ENCODE measurements around the gene ATF7. TPM values are rescaled to one million over a fixed set of nuclear protein-coding genes. Genes with fewer than 3 reads are reported as not detected.
"Not testable (repeated sequence)": the region's sequence is repeated elsewhere in the genome, so short reads cannot be mapped to it uniquely, and the experiment has no call there.

The ATF7 gene
- total RNA-seq, 1 experiment from 2014 or later = 8.3 TPM

DNA sequence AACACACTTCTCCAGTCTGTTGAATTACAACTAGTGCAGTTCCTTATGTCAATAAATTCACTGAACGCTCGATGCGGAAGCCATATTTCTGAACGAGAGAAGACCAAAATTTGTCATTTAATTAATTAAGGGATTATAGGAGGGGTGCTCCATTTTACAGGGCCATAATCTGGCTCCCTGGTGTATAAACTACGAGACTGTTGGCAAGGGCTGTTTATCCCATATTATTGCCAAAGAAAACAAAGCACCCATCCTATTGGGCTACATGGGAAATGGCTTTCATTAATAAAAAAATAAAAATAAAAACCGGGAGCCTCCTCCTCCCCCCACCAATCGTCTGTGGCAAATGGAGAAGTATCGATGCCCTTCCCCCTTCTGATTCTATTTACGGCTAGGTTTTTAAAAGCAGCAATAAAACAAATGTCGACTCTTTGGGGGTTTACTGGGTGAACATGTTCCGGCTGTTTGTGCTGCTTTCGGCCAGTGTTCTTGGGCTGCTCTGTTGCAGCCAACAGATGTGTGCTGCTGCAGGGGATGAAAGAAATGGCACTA lies 24.8 kb downstream of the ATF7 start:
- no peaks in the 10 kb centered on the region for H3K9me3 ChIP-seq (replicated peaks)
- no peak overlapping the region for H3K4me3 ChIP-seq
- no peak for DNase-seq (ENCODE audit: low read depth in 1 of 2, low spot score in 2 of 2)
- H3K27ac ChIP-seq = no peak overlapping the region
- H3K27me3 ChIP-seq (replicated peaks) = no peaks in the 10 kb centered on the region
- H3K36me3 ChIP-seq = no peaks in the 10 kb centered on the region; the same call in 1 of the 2 replicates
- H3K4me1 ChIP-seq (replicated peaks) = 0 out of 2 replicates have a peak, but pooled peaks cover 3% of the 10 kb centered on the region

DNA sequence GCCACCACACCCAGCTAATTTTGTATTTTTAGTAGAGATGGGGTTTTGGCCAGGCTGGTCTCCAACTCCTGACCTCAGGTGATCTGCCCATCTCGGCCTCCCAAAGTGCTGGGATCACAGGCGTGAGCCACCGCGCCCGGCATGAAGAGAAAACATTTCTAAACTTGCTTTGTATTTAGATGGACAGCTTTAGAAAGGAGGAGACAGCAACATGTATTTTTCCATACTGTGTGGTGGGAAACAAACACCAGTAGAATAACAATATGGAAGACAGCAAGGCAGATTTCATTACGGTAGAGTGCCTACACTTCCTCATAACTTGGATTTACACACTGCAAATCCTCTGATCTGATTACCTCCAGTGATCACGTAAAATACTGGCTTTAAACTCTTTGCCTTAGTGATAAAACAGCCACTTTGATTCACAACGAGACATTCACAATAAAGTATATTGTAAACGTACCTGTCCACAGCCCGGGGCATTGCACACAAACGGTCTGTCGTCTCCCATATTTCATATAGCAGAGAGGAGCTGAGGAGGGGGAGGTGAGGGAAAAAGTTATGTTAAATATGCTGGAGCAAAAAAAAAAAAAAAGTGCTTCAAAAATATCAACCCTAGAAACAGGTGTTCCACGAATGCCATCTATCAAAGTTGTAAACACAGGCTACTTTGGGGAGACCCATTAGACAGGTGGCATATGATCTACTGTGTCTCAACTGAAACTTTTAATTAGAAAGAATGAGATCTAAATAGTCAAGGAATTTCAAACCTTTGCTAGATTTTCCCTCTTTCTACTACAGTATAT lies 25.5 kb downstream of the ATF7 start:
- DNase-seq (ENCODE audit: low read depth in 1 of 2, low spot score in 2 of 2) = no peak
- no peak overlapping the region for H3K27ac ChIP-seq
- no peaks in the 10 kb centered on the region for H3K9me3 ChIP-seq (replicated peaks)
- no peaks in the 10 kb centered on the region; the same call in 1 of the 2 replicates for H3K36me3 ChIP-seq
- no peak overlapping the region for H3K4me3 ChIP-seq
- H3K27me3 ChIP-seq (replicated peaks) = no peaks in the 10 kb centered on the region
- H3K4me1 ChIP-seq (replicated peaks) = 0 out of 2 replicates have a peak, but pooled peaks cover 3% of the 10 kb centered on the region

DNA sequence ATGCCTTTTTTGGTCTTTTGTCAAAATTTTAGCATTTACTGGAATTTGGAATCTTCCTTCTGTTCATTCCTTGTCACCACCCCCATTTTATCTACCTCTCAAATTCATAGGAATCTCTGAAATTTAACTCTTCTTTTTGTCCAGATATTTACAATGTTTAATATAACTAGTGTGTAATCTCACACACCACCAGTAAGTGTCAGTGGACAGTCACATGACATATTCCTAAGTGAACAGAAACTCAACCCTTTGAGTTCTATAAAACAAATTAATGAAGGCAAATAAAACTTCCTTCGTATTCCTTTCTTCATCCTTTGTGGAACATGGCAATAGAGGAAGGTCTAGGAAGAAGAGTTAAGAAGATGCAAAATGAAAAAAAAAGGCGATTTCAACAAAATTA lies 26.6 kb downstream of the ATF7 start:
- no peak for DNase-seq (ENCODE audit: low read depth in 1 of 2, low spot score in 2 of 2)

DNA sequence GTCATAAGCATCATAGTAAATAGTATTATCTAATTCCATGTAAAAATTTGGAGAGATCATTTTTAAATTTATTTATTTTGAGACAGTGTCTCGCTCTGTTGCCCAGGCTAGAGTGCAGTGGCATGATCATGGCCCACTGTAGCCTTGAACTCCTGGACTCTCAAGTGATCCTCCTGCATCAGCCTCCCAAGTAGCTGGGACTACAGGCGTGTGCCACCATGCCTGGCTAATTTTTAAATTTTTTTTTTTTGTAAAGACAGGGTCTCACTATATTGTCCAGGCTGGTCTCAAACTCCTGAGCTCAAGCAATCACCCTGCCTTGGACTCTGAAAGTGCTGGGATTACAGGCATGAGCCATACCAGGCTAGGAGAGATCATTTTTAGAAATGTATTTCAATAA lies 27.2 kb downstream of the ATF7 start:
- not testable (repeated sequence) for H3K9me3 ChIP-seq (replicated peaks); H3K4me3 ChIP-seq; H3K4me1 ChIP-seq (replicated peaks); H3K27ac ChIP-seq; DNase-seq (ENCODE audit: low read depth in 1 of 2, low spot score in 2 of 2); H3K27me3 ChIP-seq (replicated peaks); H3K36me3 ChIP-seq

More for the DNA sequence above, 26.6 kb downstream of the ATF7 start:
- Histone ChIP-seq H3K9me3 (replicated peaks) (no peaks in the 10 kb centered on the region), H3K4me1 (replicated peaks) (0 out of 2 replicates have a peak, but pooled peaks cover 3% of the 10 kb centered on the region), H3K4me3 (no peak overlapping the region), H3K27me3 (replicated peaks) (no peaks in the 10 kb centered on the region), H3K27ac (no peak overlapping the region), H3K36me3 (no peaks in the 10 kb centered on the region; the same call in 1 of the 2 replicates)

DNA sequence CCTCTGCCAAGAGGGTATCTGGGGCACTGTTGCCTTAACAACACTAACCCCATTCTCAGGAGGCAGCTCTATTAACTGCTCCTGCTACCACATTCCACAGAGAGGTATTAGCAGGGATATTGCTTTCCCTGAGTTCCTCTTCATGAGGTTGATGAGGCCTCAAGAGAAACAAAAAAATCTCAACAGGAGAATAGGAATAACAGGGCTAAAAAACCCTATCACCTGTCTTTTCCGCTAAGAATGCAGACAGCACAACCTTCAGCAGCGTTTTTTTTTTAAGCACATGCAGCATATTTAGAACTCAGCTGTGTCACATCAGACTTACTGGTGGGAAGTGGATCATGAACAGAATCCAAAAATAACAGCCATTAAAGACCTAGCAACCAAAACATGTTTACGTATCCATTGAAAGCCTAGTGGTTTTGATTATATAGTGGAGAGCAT lies 29.2 kb downstream of the ATF7 start:
- no peaks in the 10 kb centered on the region; the same call in 1 of the 2 replicates for H3K36me3 ChIP-seq
- no peak for DNase-seq (ENCODE audit: low read depth in 1 of 2, low spot score in 2 of 2)
- no peaks in the 10 kb centered on the region for H3K27me3 ChIP-seq (replicated peaks)
- H3K9me3 ChIP-seq (replicated peaks) = no peaks in the 10 kb centered on the region
- no peak overlapping the region for H3K4me3 ChIP-seq
- peaks cover 6% of the 10 kb centered on the region; the same call in 1 of the 2 replicates for H3K4me1 ChIP-seq (replicated peaks)
- no peak overlapping the region for H3K27ac ChIP-seq

DNA sequence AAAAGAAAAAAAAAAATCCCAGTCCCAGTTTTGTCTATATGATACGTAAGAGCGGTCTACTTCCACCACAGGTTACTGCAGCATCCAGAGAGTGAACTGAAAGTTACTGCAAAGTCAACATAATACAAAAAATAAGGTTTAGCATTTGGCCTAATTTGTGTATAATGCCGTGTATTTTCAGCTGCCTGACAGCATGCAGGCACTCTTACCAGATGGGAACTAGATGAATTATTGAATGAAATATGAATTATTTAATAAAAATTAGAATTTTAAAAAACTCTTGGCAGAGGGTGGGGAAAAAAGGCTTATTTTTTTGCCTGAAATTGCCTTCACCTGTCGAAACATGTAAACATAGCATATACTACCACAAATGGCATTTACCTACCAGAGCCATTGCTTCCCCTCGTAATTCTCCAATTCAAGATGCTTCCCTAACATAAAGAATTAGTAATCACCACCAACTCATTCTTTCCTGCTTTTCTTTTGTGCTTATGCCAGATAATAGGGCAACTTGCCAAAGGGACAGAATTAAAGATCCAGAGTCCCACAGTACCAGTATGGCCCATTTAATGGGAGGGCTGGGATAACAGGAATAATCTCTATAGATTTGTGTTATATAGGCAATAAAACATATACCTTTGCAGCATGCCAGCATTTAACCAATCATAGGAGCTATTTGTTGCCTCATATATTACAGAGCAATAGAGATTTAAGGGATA lies 31.1 kb downstream of the ATF7 start:
- no peak for DNase-seq (ENCODE audit: low read depth in 1 of 2, low spot score in 2 of 2)
- no peak overlapping the region for H3K27ac ChIP-seq
- peaks cover 13% of the 10 kb centered on the region; the same call in 1 of the 2 replicates for H3K4me1 ChIP-seq (replicated peaks)
- H3K36me3 ChIP-seq = no peaks in the 10 kb centered on the region
- H3K27me3 ChIP-seq (replicated peaks) = no peaks in the 10 kb centered on the region
- no peak overlapping the region for H3K4me3 ChIP-seq
- H3K9me3 ChIP-seq (replicated peaks) = no peaks in the 10 kb centered on the region

DNA sequence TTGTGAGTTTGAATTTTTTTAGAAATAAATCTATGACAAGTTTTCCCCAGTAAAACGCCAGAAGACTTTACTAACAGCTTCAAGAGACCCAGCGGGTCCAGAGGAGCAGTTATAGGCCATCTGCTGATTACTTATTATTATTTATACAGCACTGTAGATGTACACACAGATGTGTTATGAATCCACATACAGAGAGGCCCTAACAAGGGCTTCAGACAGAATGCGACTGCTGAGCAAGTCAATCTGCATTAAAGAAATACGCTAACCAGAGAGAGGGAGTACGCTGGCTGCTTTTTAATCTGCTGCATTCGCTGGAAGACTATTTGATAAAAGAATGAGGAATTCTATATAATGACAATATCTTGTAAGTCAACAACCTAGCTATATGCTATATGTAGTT lies 32.5 kb downstream of the ATF7 start:
- Histone ChIP-seq H3K4me3 (no peak overlapping the region), H3K36me3 (no peaks in the 10 kb centered on the region), H3K9me3 (replicated peaks) (no peaks in the 10 kb centered on the region), H3K27ac (no peak overlapping the region), H3K27me3 (replicated peaks) (no peaks in the 10 kb centered on the region), H3K4me1 (replicated peaks) (peaks cover 13% of the 10 kb centered on the region; the same call in 1 of the 2 replicates)
- DNase-seq (ENCODE audit: low read depth in 1 of 2, low spot score in 2 of 2) = no peak

DNA sequence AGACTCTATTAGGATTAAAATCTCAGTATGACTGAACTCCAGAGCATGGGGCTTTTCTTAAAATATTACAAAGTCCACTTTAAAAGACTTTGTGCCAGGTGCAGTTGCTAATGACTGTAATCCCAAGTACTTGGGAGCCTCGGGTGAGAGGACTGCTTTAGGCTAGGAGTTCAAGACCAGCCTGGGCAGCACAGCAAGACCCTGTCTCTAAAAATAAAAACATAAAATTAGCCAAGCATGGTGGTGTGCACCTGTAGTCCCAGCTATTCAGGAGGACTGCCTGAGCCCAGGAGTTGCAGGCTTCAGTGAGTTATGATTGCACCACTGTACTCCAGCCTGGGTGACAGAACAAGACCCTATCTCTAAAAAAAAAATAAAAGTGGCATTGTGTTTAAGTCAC lies 33.2 kb downstream of the ATF7 start:
- H3K27me3 ChIP-seq (replicated peaks) = no peaks in the 10 kb centered on the region
- H3K4me1 ChIP-seq (replicated peaks) = peaks cover 13% of the 10 kb centered on the region; the same call in 1 of the 2 replicates

DNA sequence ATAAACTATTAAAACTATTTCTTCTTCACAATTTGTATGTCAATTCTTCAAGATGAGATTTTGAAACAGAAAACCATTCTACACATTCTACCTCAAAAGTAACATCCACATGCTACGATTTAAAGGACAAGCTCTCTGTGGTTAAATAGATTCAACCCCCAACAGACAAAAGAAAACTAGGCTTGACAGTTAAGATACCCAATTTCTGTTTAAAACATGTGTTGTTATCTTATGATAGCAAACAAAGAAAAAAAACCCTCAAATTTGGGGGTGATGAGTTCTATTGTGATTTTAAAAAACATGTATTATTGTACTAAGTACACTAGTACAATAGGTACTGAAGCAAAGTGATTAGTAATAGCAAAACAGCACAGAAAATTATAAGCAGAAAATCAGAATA lies 33.8 kb downstream of the ATF7 start:
- no peak for DNase-seq (ENCODE audit: low read depth in 1 of 2, low spot score in 2 of 2)
- Histone ChIP-seq H3K4me1 (replicated peaks) (peaks cover 13% of the 10 kb centered on the region; the same call in 1 of the 2 replicates), H3K4me3 (no peak overlapping the region), H3K9me3 (replicated peaks) (no peaks in the 10 kb centered on the region), H3K36me3 (no peaks in the 10 kb centered on the region), H3K27ac (no peak overlapping the region), H3K27me3 (replicated peaks) (no peaks in the 10 kb centered on the region)

More for the DNA sequence above, 33.2 kb downstream of the ATF7 start:
- no peak overlapping the region for H3K4me3 ChIP-seq
- H3K9me3 ChIP-seq (replicated peaks) = no peaks in the 10 kb centered on the region
- no peak overlapping the region for H3K27ac ChIP-seq
- no peaks in the 10 kb centered on the region for H3K36me3 ChIP-seq
- no peak for DNase-seq (ENCODE audit: low read depth in 1 of 2, low spot score in 2 of 2)

DNA sequence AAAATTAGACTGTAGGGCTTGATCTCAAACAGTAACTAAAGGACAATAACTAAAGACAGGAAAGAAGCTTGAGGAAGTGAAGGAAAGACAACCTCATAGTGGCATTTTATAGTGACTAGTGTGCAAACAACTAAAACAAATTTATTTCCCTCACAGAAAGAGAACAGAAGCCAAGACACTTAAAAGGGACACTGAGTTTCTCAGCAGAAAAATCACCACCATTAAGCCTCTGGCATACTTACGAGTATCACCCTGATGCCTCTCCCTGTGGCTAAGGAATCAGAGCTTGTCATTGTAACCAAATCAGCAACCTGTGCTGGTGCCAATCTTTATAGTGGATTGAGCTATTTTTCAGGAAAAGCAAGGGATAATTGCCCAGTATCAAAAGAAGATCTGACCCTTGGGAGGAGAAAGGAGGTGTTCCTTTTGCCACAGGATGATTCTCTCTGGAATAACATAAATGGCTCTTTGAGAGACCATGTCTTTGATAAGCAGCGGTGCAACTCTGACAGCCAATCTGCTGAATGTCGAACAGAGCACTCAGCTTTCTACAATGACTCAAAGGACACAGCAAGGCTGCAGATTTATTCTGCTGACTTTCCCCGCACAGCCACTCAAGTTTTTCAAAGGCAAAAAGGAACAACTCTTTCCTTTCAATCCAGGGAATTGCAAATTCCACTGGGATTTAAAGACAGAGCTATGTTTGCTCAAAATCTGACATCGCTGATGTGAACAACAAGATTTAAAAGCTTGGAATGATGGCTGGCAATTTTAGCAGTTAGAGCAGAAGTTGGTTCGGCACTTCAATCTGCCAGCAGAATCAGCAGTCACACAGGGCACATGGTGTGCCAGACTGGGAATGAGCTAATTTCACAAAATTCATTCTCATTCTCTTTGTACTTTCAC lies 34.6 kb downstream of the ATF7 start:
- no peaks in the 10 kb centered on the region for H3K9me3 ChIP-seq (replicated peaks)
- H3K36me3 ChIP-seq = no peaks in the 10 kb centered on the region
- H3K4me1 ChIP-seq (replicated peaks) = peaks cover 11% of the 10 kb centered on the region; the same call in 1 of the 2 replicates
- H3K4me3 ChIP-seq = no peak overlapping the region
- DNase-seq (ENCODE audit: low read depth in 1 of 2, low spot score in 2 of 2) = no peak
- no peak overlapping the region; the same call in 1 of the 2 replicates for H3K27ac ChIP-seq
- no peaks in the 10 kb centered on the region for H3K27me3 ChIP-seq (replicated peaks)

DNA sequence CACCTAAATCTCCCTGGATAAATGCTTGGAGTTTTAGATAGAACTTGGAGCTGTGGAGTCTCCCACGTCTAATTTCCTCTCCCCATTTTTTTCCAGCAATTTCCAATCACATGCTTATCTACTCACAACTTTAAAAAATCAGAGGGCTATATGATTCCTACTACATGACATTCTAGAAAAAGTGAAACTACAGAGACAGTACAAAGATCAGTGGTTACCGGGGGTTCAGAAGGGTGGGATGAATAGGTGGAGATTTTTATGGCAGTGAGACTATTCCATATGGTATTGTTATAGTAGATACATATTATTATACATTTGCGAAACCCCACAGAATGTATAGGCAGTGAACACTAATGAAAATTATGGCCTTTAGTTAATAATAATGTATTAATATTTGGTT lies 35.5 kb downstream of the ATF7 start:
- Histone ChIP-seq H3K9me3 (replicated peaks) (no peaks in the 10 kb centered on the region), H3K27ac (no peak overlapping the region), H3K27me3 (replicated peaks) (no peaks in the 10 kb centered on the region), H3K36me3 (no peaks in the 10 kb centered on the region), H3K4me1 (replicated peaks) (peaks cover 11% of the 10 kb centered on the region; the same call in 1 of the 2 replicates), H3K4me3 (no peak overlapping the region)
- no peak for DNase-seq (ENCODE audit: low read depth in 1 of 2, low spot score in 2 of 2)

DNA sequence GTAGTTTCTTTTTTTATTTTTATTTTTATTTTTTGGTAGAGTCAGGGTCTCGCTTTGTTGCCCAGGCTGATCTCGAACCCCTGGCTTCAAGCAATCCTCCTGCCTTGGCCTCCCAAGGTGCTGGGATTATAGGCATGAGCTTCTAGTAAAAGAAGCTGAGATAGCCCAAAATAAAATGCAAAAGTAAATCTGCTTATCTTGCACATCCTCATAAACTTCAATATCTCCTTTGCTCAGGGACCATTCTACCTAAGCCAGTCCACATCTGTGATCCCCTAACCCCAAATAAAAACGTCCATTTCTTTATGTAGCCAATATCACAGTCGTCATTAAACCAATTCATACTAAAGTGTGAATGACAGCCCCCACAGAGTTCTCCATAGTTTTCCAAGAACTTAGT lies 36.3 kb downstream of the ATF7 start:
- H3K36me3 ChIP-seq = no peaks in the 10 kb centered on the region
- DNase-seq (ENCODE audit: low read depth in 1 of 2, low spot score in 2 of 2) = no peak
- peaks cover 11% of the 10 kb centered on the region; the same call in 1 of the 2 replicates for H3K4me1 ChIP-seq (replicated peaks)
- no peaks in the 10 kb centered on the region for H3K9me3 ChIP-seq (replicated peaks)
- H3K27me3 ChIP-seq (replicated peaks) = no peaks in the 10 kb centered on the region
- H3K27ac ChIP-seq = no peak overlapping the region
- no peak overlapping the region for H3K4me3 ChIP-seq

DNA sequence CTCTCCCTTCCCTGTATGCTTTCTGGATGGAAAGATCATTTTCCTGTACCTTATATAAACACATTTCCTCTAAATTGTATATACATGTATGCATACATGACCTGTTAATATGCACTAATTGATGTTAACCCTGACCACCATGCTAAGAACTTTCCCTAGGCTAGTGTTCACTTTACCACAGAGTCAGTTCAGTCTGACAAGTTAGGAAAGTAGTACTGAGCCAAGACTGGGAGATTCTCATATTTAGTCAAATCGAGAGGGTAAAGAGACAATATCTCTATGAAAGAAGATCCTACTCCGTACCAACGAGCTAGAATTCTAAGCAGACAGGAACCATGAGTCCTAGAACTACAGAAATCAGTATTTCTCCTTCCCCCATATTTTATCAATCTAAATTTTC lies 36.8 kb downstream of the ATF7 start:
- H3K36me3 ChIP-seq = no peaks in the 10 kb centered on the region
- no peak overlapping the region for H3K27ac ChIP-seq
- DNase-seq (ENCODE audit: low read depth in 1 of 2, low spot score in 2 of 2) = no peak
- no peaks in the 10 kb centered on the region for H3K9me3 ChIP-seq (replicated peaks)
- peaks cover 11% of the 10 kb centered on the region; the same call in 1 of the 2 replicates for H3K4me1 ChIP-seq (replicated peaks)
- no peaks in the 10 kb centered on the region for H3K27me3 ChIP-seq (replicated peaks)
- H3K4me3 ChIP-seq = no peak overlapping the region
